Adrenal gland (tissue), 5 donors: ENCODE results near the gene BCL2.

Source experiments
- POLR2A ChIP-seq, 2 donors: fragments of 450-650 bp; IDR thresholded peaks; one replicate each; pipeline ENCODE4 v1.6.1; 2017; ENCODE audit warnings: antibody characterized with exemption in 2 of 2, mild to moderate bottlenecking in 2 of 2, moderate library complexity in 1 of 2
- TF ChIP-seq, protein P1 (sequence below), 6 experiments: fragments of 450-650 bp in 4 of 6; fragments of 200-600 bp in 2 of 6; sonication (generic) in 1 of 6; IDR thresholded peaks; 1 replicate in 5 of 6; 2 replicates in 1 of 6; pipeline versions ENCODE4 v1.5.1 to v1.8.0; 2016 to 2021; ENCODE audit warnings: antibody characterized with exemption in 6 of 6, mild to moderate bottlenecking in 2 of 6, moderate library complexity in 1 of 6
- donor health status: DM: no; HTN: no; CAD: no.

- TF ChIP-seq, protein P1, sequence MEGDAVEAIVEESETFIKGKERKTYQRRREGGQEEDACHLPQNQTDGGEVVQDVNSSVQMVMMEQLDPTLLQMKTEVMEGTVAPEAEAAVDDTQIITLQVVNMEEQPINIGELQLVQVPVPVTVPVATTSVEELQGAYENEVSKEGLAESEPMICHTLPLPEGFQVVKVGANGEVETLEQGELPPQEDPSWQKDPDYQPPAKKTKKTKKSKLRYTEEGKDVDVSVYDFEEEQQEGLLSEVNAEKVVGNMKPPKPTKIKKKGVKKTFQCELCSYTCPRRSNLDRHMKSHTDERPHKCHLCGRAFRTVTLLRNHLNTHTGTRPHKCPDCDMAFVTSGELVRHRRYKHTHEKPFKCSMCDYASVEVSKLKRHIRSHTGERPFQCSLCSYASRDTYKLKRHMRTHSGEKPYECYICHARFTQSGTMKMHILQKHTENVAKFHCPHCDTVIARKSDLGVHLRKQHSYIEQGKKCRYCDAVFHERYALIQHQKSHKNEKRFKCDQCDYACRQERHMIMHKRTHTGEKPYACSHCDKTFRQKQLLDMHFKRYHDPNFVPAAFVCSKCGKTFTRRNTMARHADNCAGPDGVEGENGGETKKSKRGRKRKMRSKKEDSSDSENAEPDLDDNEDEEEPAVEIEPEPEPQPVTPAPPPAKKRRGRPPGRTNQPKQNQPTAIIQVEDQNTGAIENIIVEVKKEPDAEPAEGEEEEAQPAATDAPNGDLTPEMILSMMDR (IDR thresholded peaks at IDR 0.05): no peak
- TF ChIP-seq POLR2A (IDR thresholded peaks at IDR 0.05): no peak
These were observed 82.4 kb downstream of the BCL2 start for GRCh38 chr18:63236921-63237846.
